Measurements from ENCODE around the gene EXT2.

EXT2 gene

GRCh38 chr11:44172966-44173365 lies 77.5 kb downstream of the EXT2 start:
- no peak for DNase-seq

GRCh38 chr11:44174842-44175241 lies 79.4 kb downstream of the EXT2 start:
- DNase-seq: no peak

- no peak for DNase-seq
These were observed 81.2 kb downstream of the EXT2 start for GRCh38 chr11:44176546-44177213.

GRCh38 chr11:44177905-44178304 lies 82.4 kb downstream of the EXT2 start:
- no peak for DNase-seq

GRCh38 chr11:44178381-44178780 lies 82.9 kb downstream of the EXT2 start:
- DNase-seq: no peak

GRCh38 chr11:44179173-44179572 lies 83.7 kb downstream of the EXT2 start:
- DNase-seq: no peak

- no peak for DNase-seq
These were observed 84.6 kb downstream of the EXT2 start for GRCh38 chr11:44180107-44180506.

- DNase-seq: no peak
These were observed 90.0 kb downstream of the EXT2 start for GRCh38 chr11:44185522-44185921.

GRCh38 chr11:44186321-44186930 lies 90.9 kb downstream of the EXT2 start:
- no peak for DNase-seq

- DNase-seq: no peak
These were observed 93.2 kb downstream of the EXT2 start for GRCh38 chr11:44188643-44189042.

GRCh38 chr11:44189986-44190882 lies 94.8 kb downstream of the EXT2 start:
- DNase-seq: no peak

GRCh38 chr11:44190883-44191230 lies 95.4 kb downstream of the EXT2 start:
- DNase-seq: no peak

GRCh38 chr11:44191322-44192016 lies 96.0 kb downstream of the EXT2 start:
- no peak for DNase-seq

- no peak for DNase-seq
These were observed 96.5 kb downstream of the EXT2 start for GRCh38 chr11:44192017-44192385.

- DNase-seq: no peak
These were observed 97.1 kb downstream of the EXT2 start for GRCh38 chr11:44192462-44193100.

GRCh38 chr11:44193856-44194255 lies 98.4 kb downstream of the EXT2 start:
- DNase-seq: no peak

GRCh38 chr11:44198146-44198724 lies 102.8 kb downstream of the EXT2 start:
- DNase-seq: no peak

- no peak for DNase-seq
These were observed 103.8 kb downstream of the EXT2 start for GRCh38 chr11:44199298-44199697.

GRCh38 chr11:44199816-44200215 lies 104.3 kb downstream of the EXT2 start:
- no peak for DNase-seq

- no peak for DNase-seq
These were observed 108.0 kb downstream of the EXT2 start for GRCh38 chr11:44203270-44204043.

GRCh38 chr11:44205352-44205751 lies 109.9 kb downstream of the EXT2 start:
- no peak for DNase-seq

- DNase-seq: no peak
These were observed 110.4 kb downstream of the EXT2 start for GRCh38 chr11:44205836-44206235.
